ENCODE measurements around the gene L3MBTL4. TPM values are rescaled to one million over a fixed set of nuclear protein-coding genes. Genes with fewer than 3 reads are reported as not detected.

The L3MBTL4 gene
- 0.70 TPM for total RNA-seq
- long read RNA-seq, result 0 reads

- DNase-seq (ENCODE audit: low spot score), result no peak
- intact Hi-C loops (cut with DNase I), result no loop called here
These were observed at the start of gene L3MBTL4 for GRCh38 chr18:6414723-6415417. TSS of gene L3MBTL4 (minus strand) at chr18:6414911. CDS start at chr18:6311625, 103,286 bp downstream.

- no peak for DNase-seq (ENCODE audit: low spot score)
- intact Hi-C loops (cut with DNase I), result no loop called here
These were observed 37.5 kb upstream of the L3MBTL4 start for GRCh38 chr18:6452194-6452593.

GRCh38 chr18:6449213-6449612, 34.5 kb upstream of the L3MBTL4 start:
- intact Hi-C loops (cut with DNase I), result no loop called here
- DNase-seq (ENCODE audit: low spot score), result no peak

GRCh38 chr18:6444466-6445228, 29.9 kb upstream of the L3MBTL4 start:
- intact Hi-C loops (cut with DNase I), result no loop called here
- no peak for DNase-seq (ENCODE audit: low spot score)

GRCh38 chr18:6441200-6441599, 26.5 kb upstream of the L3MBTL4 start:
- intact Hi-C loops (cut with DNase I), result no loop called here
- no peak for DNase-seq (ENCODE audit: low spot score)

GRCh38 chr18:6437937-6438818, 23.5 kb upstream of the L3MBTL4 start:
- intact Hi-C loops (cut with DNase I), result no loop called here
- DNase-seq (ENCODE audit: low spot score), result no peak

GRCh38 chr18:6435731-6436130, 21.0 kb upstream of the L3MBTL4 start:
- intact Hi-C loops (cut with DNase I), result no loop called here
- no peak for DNase-seq (ENCODE audit: low spot score)

- intact Hi-C loops (cut with DNase I), result no loop called here
These were observed 20.4 kb upstream of the L3MBTL4 start for GRCh38 chr18:6434987-6435709.

GRCh38 chr18:6434481-6434880, 19.8 kb upstream of the L3MBTL4 start:
- intact Hi-C loops (cut with DNase I), result no loop called here
- no peak for DNase-seq (ENCODE audit: low spot score)

More at GRCh38 chr18:6434987-6435709, 20.4 kb upstream of the L3MBTL4 start:
- no peak for DNase-seq (ENCODE audit: low spot score)

GRCh38 chr18:6431659-6432318, 17.1 kb upstream of the L3MBTL4 start:
- intact Hi-C loops (cut with DNase I), result no loop called here
- no peak for DNase-seq (ENCODE audit: low spot score)

- no peak for DNase-seq (ENCODE audit: low spot score)
- intact Hi-C loops (cut with DNase I), result no loop called here
These were observed 14.2 kb upstream of the L3MBTL4 start for GRCh38 chr18:6428851-6429395.

GRCh38 chr18:6427286-6427685, 12.6 kb upstream of the L3MBTL4 start:
- intact Hi-C loops (cut with DNase I), result no loop called here
- DNase-seq (ENCODE audit: low spot score), result no peak

- DNase-seq (ENCODE audit: low spot score), result no peak
- intact Hi-C loops (cut with DNase I), result no loop called here
These were observed 8.6 kb upstream of the L3MBTL4 start for GRCh38 chr18:6423289-6423688.

- intact Hi-C loops (cut with DNase I), result no loop called here
- no peak for DNase-seq (ENCODE audit: low spot score)
These were observed 491 bp downstream of the L3MBTL4 start for GRCh38 chr18:6414118-6414722.

GRCh38 chr18:6413579-6414117, 1.1 kb downstream of the L3MBTL4 start:
- DNase-seq (ENCODE audit: low spot score), result no peak
- intact Hi-C loops (cut with DNase I), result no loop called here

- no peak for DNase-seq (ENCODE audit: low spot score)
These were observed 1.7 kb downstream of the L3MBTL4 start for GRCh38 chr18:6412933-6413472.

GRCh38 chr18:6411382-6411781, 3.3 kb downstream of the L3MBTL4 start:
- no peak for DNase-seq (ENCODE audit: low spot score)
- intact Hi-C loops (cut with DNase I), result no loop called here

More at GRCh38 chr18:6412933-6413472, 1.7 kb downstream of the L3MBTL4 start:
- intact Hi-C loops (cut with DNase I), result no loop called here

GRCh38 chr18:6409933-6410332, 4.8 kb downstream of the L3MBTL4 start:
- intact Hi-C loops (cut with DNase I), result no loop called here
- no peak for DNase-seq (ENCODE audit: low spot score)
